NCI-H2107 treated with DMSO at 0.1 percent for 48 hours (cell line): ENCODE data around the gene PRXL2B.
A peak's percentile ranks its signal among the peaks of the same experiment; 100 is the strongest.
"Not testable (repeated sequence)": the region's sequence is repeated elsewhere in the genome, so short reads cannot be mapped to it uniquely, and the experiment has no call there.

ENCODE experiments used
- DNase-seq: peaks from one replicate; lab custom pipeline; 2025; ENCODE audit not compliant: unreplicated experiment; lab: John Stamatoyannopoulos, UW

The PRXL2B gene, protein sequence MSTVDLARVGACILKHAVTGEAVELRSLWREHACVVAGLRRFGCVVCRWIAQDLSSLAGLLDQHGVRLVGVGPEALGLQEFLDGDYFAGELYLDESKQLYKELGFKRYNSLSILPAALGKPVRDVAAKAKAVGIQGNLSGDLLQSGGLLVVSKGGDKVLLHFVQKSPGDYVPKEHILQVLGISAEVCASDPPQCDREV

GRCh38 chr1:2586154-2587070 lies at the start of gene PRXL2B:
Gene PRXL2B, plus strand, starts transcription at chr1:2586777. Its CDS starts 109 bp downstream, at chr1:2586886.
- DNase-seq: peak; percentile 30

DNA sequence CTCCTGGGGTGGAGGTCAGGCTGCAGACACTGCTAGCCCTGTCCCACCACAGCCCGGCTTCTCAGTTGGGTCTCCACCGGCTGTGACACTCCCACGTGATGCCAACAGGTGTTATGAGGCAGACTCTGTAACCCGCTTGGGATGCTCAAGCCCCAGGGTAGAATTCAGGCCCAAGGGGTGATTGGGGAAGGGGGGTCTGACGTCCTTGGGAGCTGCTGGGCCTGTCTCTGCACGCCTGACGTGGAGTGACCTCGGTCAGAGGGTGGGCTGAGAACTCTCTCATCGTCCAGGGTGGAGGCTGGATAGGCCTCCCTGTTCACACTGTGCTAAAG lies 48.8 kb upstream of the PRXL2B start:
- DNase-seq: no peak

- no peak for DNase-seq
Observed at GRCh38 chr1:2538376-2538775, 48.2 kb upstream of the PRXL2B start.

- no peak for DNase-seq
Observed at GRCh38 chr1:2538872-2539271, 47.7 kb upstream of the PRXL2B start.

DNA sequence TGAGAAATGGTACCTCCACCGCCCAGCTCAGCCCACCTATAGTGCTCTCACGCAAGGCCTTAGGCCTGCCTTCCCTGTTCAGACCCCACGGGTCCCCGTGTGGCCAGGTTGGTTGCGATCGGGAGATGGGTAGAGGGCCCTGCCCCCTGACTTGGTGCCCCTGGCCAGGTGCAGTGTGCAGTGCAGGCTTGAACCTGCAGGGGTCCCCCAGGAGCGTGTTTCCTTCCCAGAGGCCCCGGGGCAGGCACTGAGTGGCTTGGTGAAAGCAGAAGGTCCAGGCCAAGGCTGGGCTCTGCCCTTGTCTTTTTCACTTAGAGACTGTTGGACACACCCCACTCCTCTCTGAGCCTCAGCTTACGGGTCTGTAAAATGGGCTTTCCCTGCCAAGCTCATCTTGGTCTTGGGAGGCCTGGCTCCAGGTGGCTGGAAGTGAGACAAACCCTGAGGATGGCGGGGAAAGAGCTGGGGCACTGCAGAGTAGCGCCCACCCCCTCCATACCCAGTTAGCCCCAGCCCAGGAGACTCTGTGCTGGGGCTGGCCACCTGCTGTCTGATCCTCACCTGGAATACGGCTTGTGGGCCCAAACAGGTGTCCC lies 47.2 kb upstream of the PRXL2B start:
- no peak for DNase-seq

DNA sequence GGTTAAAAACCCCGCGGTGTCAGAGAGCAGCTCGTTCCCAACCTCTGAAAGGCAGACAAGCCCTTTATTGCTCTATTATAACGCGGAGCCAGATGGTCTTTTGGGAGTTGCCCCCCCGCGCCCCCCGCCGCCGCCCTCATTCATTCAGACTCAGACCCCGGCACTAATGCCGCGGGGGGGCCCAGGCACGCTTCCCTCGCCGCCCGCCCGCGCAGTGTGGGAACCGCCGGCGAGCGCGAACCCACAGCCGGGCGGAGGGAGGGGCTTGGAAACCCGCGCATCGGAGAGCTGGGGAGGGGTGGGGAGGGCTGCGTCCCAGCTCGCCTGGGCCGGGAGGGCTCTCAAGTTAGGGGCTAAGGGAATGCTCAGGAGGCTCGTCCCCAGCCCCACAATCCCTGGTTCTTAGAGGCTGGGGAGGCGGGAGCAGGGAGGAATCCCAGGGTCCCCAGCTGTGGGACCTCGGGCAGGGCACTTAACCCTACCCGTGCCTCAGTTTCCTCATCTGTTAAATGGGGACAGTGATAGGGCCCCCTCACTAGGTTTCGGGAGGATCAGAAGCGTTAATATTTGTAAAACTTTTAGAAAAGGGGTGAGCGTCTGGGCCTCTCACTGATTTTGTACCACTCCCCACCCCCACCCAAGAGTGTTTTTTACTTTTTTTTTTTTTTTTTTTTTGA lies 45.6 kb upstream of the PRXL2B start:
- no peak for DNase-seq

DNA sequence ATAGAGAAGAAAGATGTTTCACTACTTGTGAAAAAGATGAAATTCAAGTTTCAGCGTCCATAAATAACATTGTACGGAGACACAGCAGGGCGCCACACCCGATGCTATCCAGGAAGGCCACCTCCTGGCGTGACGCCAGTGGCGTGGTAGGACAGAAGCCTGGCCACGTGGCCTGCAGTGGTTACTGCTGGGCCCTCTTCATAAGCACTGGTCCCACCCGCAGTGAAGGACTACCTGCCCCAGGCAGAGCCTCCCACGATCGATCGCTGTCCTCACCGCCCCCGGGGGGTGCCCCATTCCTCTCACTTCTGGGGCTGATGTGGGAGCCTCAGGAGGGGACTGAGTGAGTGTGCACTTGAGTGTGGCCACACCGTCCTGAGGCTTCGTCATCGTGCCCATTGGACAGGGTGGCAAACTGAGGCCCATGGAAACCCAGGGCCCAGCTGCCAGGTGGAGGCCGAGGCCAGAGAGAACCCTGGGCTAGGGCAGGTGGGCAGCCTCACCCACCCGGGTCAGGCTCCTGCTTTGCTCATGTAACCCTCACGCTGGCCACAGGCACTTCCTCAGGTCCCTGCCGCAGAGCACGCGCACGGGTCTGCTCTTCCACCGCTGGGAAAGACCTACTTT lies 44.8 kb upstream of the PRXL2B start:
- no peak for DNase-seq

GRCh38 chr1:2542246-2542915 lies 44.2 kb upstream of the PRXL2B start:
- DNase-seq: no peak

- DNase-seq: no peak
Observed at GRCh38 chr1:2543543-2544092, 43.0 kb upstream of the PRXL2B start.

DNA sequence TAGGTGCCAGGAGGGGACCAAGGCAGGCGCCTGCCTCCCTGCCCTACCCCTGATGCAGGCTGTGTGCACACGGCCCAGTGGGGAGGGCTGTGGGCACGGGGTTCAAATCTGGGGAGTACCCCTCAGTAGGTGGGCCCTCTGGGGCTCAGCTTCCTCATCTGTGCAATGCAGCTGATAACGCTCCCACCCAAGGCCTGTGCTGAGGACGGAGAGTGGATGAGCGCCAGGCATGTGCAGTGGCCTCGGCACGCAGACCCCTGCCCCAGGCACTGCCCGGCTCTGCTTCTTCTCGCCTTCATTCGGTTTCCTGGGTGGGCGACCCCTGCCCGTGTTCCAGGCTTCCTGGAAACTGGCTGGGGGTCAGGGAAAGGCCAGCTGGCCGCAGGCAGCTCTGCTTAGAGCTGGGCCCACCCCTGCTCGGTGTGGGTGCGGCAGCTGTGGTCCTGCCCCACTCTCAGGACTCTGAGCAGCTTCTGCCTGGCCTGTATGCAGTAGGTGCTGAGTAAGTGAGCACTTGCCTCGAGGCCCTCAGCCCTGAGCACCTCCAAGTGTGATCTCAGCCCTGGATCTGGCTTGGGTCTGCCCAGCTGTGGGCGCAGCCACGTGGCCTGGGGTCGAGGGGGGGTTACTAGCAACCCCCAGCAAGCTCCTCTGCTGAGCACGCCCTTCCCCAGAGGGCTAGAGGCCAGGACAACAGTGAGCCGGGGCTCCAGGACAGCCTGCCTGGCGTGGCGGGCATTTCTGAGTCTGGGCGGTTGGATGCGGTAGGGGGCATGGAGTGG lies 42.3 kb upstream of the PRXL2B start:
- DNase-seq: no peak

GRCh38 chr1:2544875-2545640 lies 41.5 kb upstream of the PRXL2B start:
- no peak for DNase-seq

GRCh38 chr1:2545754-2546514 lies 40.6 kb upstream of the PRXL2B start:
- DNase-seq: no peak

GRCh38 chr1:2546515-2547209 lies 39.9 kb upstream of the PRXL2B start:
- no peak for DNase-seq

GRCh38 chr1:2547210-2548067 lies 39.1 kb upstream of the PRXL2B start:
- no peak for DNase-seq

DNA sequence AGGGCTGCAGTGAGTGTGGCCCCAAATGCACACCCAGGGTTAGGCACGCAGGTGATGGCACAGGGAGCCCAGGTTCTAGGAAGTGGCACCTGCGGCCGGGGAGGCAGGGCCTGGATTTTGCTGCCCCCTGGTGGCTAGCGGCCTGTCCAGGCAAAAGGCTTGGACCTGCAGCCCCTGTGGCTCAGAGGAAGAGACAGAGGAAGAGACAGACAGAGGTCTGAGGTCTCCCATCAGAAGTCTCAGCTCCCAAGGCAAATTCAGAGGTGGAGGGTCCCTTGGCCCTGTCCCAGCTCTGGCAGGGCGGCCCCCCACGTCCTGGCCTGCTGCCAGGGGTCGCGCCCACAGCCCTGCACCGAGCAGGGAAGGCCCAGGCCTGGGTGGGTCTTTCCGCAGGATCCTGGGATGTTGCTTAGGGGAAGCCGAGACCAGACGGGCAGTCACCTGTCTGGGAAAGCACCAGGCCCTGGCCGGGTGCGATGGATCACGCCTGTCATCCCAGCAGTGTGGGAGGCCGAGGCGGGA lies 38.4 kb upstream of the PRXL2B start:
- no peak for DNase-seq

DNA sequence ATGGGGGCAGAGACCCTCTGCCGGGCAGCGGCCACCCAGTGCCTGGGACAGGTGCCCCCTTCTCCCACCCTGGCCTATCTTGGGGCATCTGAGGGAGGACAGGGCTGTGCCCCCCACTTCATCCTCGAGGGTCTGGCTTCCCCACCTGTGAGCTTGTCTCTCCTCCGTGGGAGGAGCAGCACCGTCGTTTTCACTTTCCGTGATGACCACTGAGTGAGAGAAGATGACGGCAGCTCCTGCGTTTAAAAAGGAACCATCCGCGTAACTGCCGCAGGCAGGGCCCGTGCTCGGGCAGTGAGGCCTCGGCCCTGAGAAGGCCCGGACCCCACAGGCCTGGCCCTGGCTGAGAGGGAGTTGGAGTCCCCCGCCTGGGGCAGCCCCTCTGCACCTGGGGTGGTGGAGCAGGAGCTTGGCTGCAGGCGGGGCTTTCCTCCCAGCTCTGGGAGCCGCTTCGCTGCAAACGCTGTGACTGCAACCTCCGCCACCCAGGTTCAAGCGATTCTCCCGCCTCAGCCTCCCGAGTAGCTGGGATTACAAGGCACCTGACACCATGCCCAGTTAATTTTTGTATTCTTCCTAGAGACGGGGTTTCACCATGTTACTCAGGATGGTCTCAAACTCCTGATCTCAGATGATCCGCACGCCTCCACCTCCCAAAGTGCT lies 37.1 kb upstream of the PRXL2B start:
- not testable (repeated sequence) for DNase-seq
